SK-N-SH (cell line): ENCODE measurements around the gene C10orf143. TPM values are rescaled to one million over a fixed set of nuclear protein-coding genes. Genes with fewer than 3 reads are reported as not detected.
A peak's percentile ranks its signal among the peaks of the same experiment; 100 is the strongest.

Experiments
- CTCF ChIA-PET: fragments of 300-600, 350-600 bp; formaldehyde crosslinking; extraction: SDS; loops from one replicate; lab custom pipeline; 2021; lab: Yijun Ruan, JAX
- POLR2A ChIA-PET: fragments of 350-600 bp; sonication (Branson Sonifier 250); formaldehyde crosslinking; extraction: SDS; loops from one replicate; lab custom pipeline; 2020; ENCODE audit warnings: antibody characterized with exemption, inconsistent platforms; lab: Yijun Ruan, JAX
- DNase-seq: peaks from one replicate; pipeline ENCODE4 v3.0.0; 2012
- H2AFZ ChIP-seq: fragments of 200-600 bp; sonication (generic); 2 replicates; pipeline ENCODE4 v1.8.1; 2016; ENCODE audit warnings: antibody characterized with exemption, mild to moderate bottlenecking, low read depth
- H3F3A ChIP-seq: fragments of 200-600 bp; sonication (generic); replicated peaks from 2 replicates; pipeline ENCODE3; 2016; ENCODE audit warnings: antibody characterized with exemption, mild to moderate bottlenecking; ENCODE audit not compliant: insufficient read depth
- H3K27ac ChIP-seq, 2 experiments: fragments of 200-500 bp in 1 of 2; fragments of 200-600 bp in 1 of 2; sonication (Bioruptor generic) in 1 of 2; sonication (generic), shearing (Covaris generic) in 1 of 2; 2 replicates each; pipeline versions ENCODE4 v1.5.1 to v1.6.1; 2014 to 2016; ENCODE audit warnings: low read depth in 2 of 2, inconsistent platforms in 1 of 2, low read length in 1 of 2, mild to moderate bottlenecking in 1 of 2, mixed read lengths in 1 of 2
- H3K27me3 ChIP-seq: fragments of 200-600 bp; sonication (generic), shearing (Covaris generic); 2 replicates; pipeline ENCODE4 v1.6.1; 2016; ENCODE audit warnings: mixed run types; ENCODE audit not compliant: insufficient read depth
- H3K36me3 ChIP-seq, 2 experiments: fragments of 200-500 bp in 1 of 2; fragments of 200-600 bp in 1 of 2; sonication (Bioruptor generic) in 1 of 2; sonication (generic) in 1 of 2; replicated peaks in 1 of 2; 2 replicates each; pipeline versions ENCODE3 to v1.5.1; 2014 to 2016; ENCODE audit warnings: low read length in 1 of 2, mild to moderate bottlenecking in 1 of 2; ENCODE audit not compliant: insufficient read depth in 2 of 2, control insufficient read depth in 1 of 2
- H3K4me1 ChIP-seq, 2 experiments: fragments of 200-500 bp in 1 of 2; fragments of 200-600 bp in 1 of 2; sonication (Bioruptor generic) in 1 of 2; sonication (generic), shearing (Covaris generic) in 1 of 2; 2 replicates each; pipeline versions ENCODE4 v1.5.1 to v1.6.1; 2014 to 2016; ENCODE audit warnings: low read depth in 1 of 2, low read length in 1 of 2, mixed run types in 1 of 2; ENCODE audit not compliant: insufficient read depth in 2 of 2, control insufficient read depth in 1 of 2
- H3K4me2 ChIP-seq: fragments of 200-600 bp; sonication (generic), shearing (Covaris generic); 2 replicates; pipeline ENCODE4 v1.6.1; 2017; ENCODE audit warnings: mixed run types
- H3K4me3 ChIP-seq, 2 experiments: fragments of 200-500 bp in 1 of 2; fragments of 200-600 bp in 1 of 2; sonication (Bioruptor generic) in 1 of 2; sonication (generic), shearing (Covaris generic) in 1 of 2; 2 replicates each; pipeline versions ENCODE4 v1.5.1 to v1.8.1; 2014 to 2016; ENCODE audit warnings: low read depth in 2 of 2, inconsistent platforms in 1 of 2, low read length in 1 of 2, mild to moderate bottlenecking in 1 of 2, mixed read lengths in 1 of 2, moderate library complexity in 1 of 2
- H3K79me2 ChIP-seq: fragments of 200-600 bp; sonication (generic); 2 replicates; pipeline ENCODE4 v1.8.1; 2017; ENCODE audit warnings: mild to moderate bottlenecking; ENCODE audit not compliant: insufficient read depth
- H3K9ac ChIP-seq: fragments of 200-600 bp; sonication (generic); 2 replicates; pipeline ENCODE4 v1.6.1; 2017; ENCODE audit warnings: mixed run types
- H3K9me2 ChIP-seq: fragments of 200-600 bp; sonication (generic); 2 replicates; pipeline ENCODE4 v1.6.1; 2017; ENCODE audit warnings: mixed run types
- H3K9me3 ChIP-seq: fragments of 200-600 bp; sonication (generic); 2 replicates; pipeline ENCODE4 v1.6.1; 2017; ENCODE audit warnings: mixed run types, mild to moderate bottlenecking, moderate library complexity
- H4K20me1 ChIP-seq: fragments of 200-600 bp; sonication (generic); 2 replicates; pipeline ENCODE4 v1.6.1; 2017; ENCODE audit warnings: mild to moderate bottlenecking, mixed run types; ENCODE audit not compliant: insufficient read depth
- ELF1 ChIP-seq: IDR thresholded peaks from 2 replicates; pipeline ENCODE4 v1.4.0; 2012
- EP300 ChIP-seq, 2 experiments: IDR thresholded peaks; 2 replicates each; pipeline versions ENCODE4 v1.4.0 to v1.6.1; 2012; ENCODE audit warnings: borderline replicate concordance in 1 of 2, low read depth in 1 of 2, low read length in 1 of 2
- EZH2phosphoT487 ChIP-seq: fragments of 200-600 bp; sonication (generic); IDR thresholded peaks from 2 replicates; pipeline ENCODE4 v1.6.1; 2017; ENCODE audit warnings: low read depth, mixed run types, mild to moderate bottlenecking, antibody characterized with exemption, moderate library complexity, borderline replicate concordance
- FOSL2 ChIP-seq: IDR thresholded peaks from 2 replicates; pipeline ENCODE4 v1.4.0; 2012; ENCODE audit warnings: low read depth, mild to moderate bottlenecking, moderate library complexity, borderline replicate concordance
- FOXM1 ChIP-seq: IDR thresholded peaks from 2 replicates; pipeline ENCODE4 v1.4.0; 2012; ENCODE audit warnings: low read depth, mild to moderate bottlenecking
- GABPA ChIP-seq: IDR thresholded peaks from 2 replicates; pipeline ENCODE4 v1.4.0; 2012; ENCODE audit warnings: low read depth, mild to moderate bottlenecking
- GATA2 ChIP-seq: sonication (generic); formaldehyde crosslinking; IDR thresholded peaks from 2 replicates; pipeline ENCODE4 v1.5.0; 2020; ENCODE audit warnings: mild to moderate bottlenecking, missing genetic modification reagents
- JUND ChIP-seq: IDR thresholded peaks from 2 replicates; pipeline ENCODE4 v1.4.0; 2012
- NFIC ChIP-seq: IDR thresholded peaks from 2 replicates; pipeline ENCODE4 v1.4.0; 2012; ENCODE audit warnings: borderline replicate concordance
- NRF1 ChIP-seq: IDR thresholded peaks from 2 replicates; pipeline ENCODE4 v1.6.1; 2012; ENCODE audit warnings: low read depth, mild to moderate bottlenecking, low read length
- POLR2AphosphoS5 ChIP-seq: IDR thresholded peaks from 2 replicates; pipeline ENCODE4 v1.6.1; 2012; ENCODE audit warnings: low read depth, low read length
- RAD21 ChIP-seq: IDR thresholded peaks from 2 replicates; pipeline ENCODE4 v1.6.1; 2012; ENCODE audit warnings: mild to moderate bottlenecking, low read length
- RXRA ChIP-seq: IDR thresholded peaks from 2 replicates; pipeline ENCODE4 v1.4.0; 2012; ENCODE audit warnings: low read depth, mild to moderate bottlenecking, borderline replicate concordance
- SIN3A ChIP-seq: IDR thresholded peaks from 2 replicates; pipeline ENCODE4 v1.6.1; 2012; ENCODE audit warnings: low read depth, mild to moderate bottlenecking, low read length, moderate library complexity, borderline replicate concordance
- USF2 ChIP-seq: fragments of 150-350 bp; IDR thresholded peaks from 2 replicates; pipeline ENCODE4 v1.6.1; 2017; ENCODE audit warnings: antibody characterized with exemption, low read length, low read depth, borderline replicate concordance
- whole genome bisulfite sequencing: methylation state at CpG from one replicate; pipeline ENCODE4 v1.1.6; 2017; ENCODE audit warnings: low lambda C conversion rate; 5-methylcytosine and 5-hydroxymethylcytosine counted together
- polyA plus RNA-seq, 3 experiments: library from polyadenylated mRNA; depleted of rRNA; stranded (reverse); fragments of >200 nt; gene quantifications; 2 replicates each; pipeline ENCODE4 v1.2.3, GENCODE V29; 2012
- TF ChIP-seq, protein P1 (sequence below): fragments of 150-350 bp; IDR thresholded peaks from 2 replicates; pipeline ENCODE4 v1.6.1; 2016; ENCODE audit warnings: mild to moderate bottlenecking, low read depth, low read length
- TF ChIP-seq, protein P2 (sequence below): IDR thresholded peaks from 2 replicates; pipeline ENCODE4; 2012

C10orf143 gene
- polyA plus RNA-seq, 1 of the 3 experiments (the other 2 are of a cell fraction): 2.2 TPM

DNA sequence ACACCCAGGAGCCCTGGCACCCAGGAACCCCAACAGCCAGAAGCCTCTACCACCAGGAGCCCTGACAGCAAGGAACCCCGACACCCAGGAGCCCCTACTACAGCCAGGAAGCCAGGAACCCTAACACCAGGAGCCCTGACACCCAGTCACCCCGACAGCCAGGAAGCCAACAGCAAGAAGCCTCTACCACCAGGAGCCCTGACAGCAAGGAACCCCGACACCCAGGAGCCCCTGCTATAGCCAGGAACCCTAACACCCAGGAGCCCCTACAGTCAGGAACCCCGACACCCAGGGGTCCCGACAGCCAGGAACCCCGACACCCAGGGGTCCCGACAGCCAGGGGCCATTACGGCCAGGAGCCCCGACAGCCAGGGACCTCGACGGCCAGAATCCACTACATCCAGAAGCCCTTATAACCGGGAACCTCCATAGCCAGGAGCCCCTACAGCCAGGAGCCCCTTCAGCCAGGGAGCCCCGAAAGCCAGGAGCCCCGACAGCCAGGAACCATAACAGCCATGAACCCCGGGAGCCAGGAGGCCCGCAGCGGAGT is 25.1 kb upstream of the C10orf143 start:
- ChIA-PET CTCF (interaction anchor here (0.6 to 3.5 kb wide), 3 partner anchors 8 to 26 kb away, joined by 3 to 17 read pairs (median 14); partner anchors contain the start of gene C10orf143), POLR2A (interaction anchor here (0.5 to 3.6 kb wide), 3 partner anchors 8 to 1462 kb away, joined by 3 to 49 read pairs (median 5); partner anchors contain the start of gene C10orf143)
- Histone ChIP-seq H3K4me1 (peaks cover 9 to 16% of the 10 kb centered on the region in 2 experiments; a peak in 1 of 4 replicates), H2AFZ (peak overlapping the region; percentile 95), H3K9me3 (no peaks in the 10 kb centered on the region), H3K79me2 (peaks cover 42% of the 10 kb centered on the region), H4K20me1 (peaks cover 39% of the 10 kb centered on the region), H3K9me2 (no peaks in the 10 kb centered on the region), H3K9ac (peak overlapping the region; percentile 86), H3K27ac (peak overlapping the region; percentile 63 to 72; a peak in 2 of 4 replicates), H3F3A (peaks cover 3% of the 10 kb centered on the region), H3K36me3 (peaks cover 0 to 11% of the 10 kb centered on the region in 2 experiments), H3K4me3 (peak overlapping the region; percentile 80 to 81), H3K27me3 (no peaks in the 10 kb centered on the region), H3K4me2 (peak overlapping the region; percentile 98)
- WGBS: 16% methylated on average over 9 of the region's 17 CpGs
- DNase-seq: no peak
- no peak for TF ChIP-seq FOSL2
- no peak for TF ChIP-seq RAD21
- no peak for TF ChIP-seq EZH2phosphoT487
- TF ChIP-seq NRF1: no peak
- no peak for TF ChIP-seq ELF1

GRCh38 chr10:130128922-130129321 is 18.3 kb upstream of the C10orf143 start:
- Histone ChIP-seq H3K9me3 (no peaks in the 10 kb centered on the region), H3K27me3 (no peaks in the 10 kb centered on the region), H3K9ac (no peak overlapping the region), H3F3A (no peaks in the 10 kb centered on the region), H2AFZ (no peak overlapping the region), H3K4me3 (no peak overlapping the region), H4K20me1 (no peaks in the 10 kb centered on the region), H3K79me2 (no peaks in the 10 kb centered on the region), H3K36me3 (no peaks in the 10 kb centered on the region), H3K4me1 (peaks cover 4 to 5% of the 10 kb centered on the region in 2 experiments; a peak in 1 of 4 replicates), H3K9me2 (no peaks in the 10 kb centered on the region), H3K27ac (no peak overlapping the region), H3K4me2 (no peak overlapping the region)
- DNase-seq: no peak
- ChIA-PET CTCF (interaction anchor here (1.1 to 4.2 kb wide), 5 partner anchors 13 to 158 kb away, joined by 3 to 38 read pairs (median 7); partner anchors contain the start of gene C10orf143), POLR2A (interaction anchor here (2.2 kb wide), 1 partner anchor 18 kb away, joined by 9 read pairs; the partner anchor contains the start of gene C10orf143)
- TF ChIP-seq EP300 (IDR thresholded peaks at IDR 0.05; ENCODE audit: borderline replicate concordance in 1 of 2, low read depth in 1 of 2, low read length in 1 of 2) (no peak), JUND (no peak), RXRA (no peak), FOXM1 (no peak)
- WGBS: 80% methylated on average over 12 of the region's 27 CpGs

DNA sequence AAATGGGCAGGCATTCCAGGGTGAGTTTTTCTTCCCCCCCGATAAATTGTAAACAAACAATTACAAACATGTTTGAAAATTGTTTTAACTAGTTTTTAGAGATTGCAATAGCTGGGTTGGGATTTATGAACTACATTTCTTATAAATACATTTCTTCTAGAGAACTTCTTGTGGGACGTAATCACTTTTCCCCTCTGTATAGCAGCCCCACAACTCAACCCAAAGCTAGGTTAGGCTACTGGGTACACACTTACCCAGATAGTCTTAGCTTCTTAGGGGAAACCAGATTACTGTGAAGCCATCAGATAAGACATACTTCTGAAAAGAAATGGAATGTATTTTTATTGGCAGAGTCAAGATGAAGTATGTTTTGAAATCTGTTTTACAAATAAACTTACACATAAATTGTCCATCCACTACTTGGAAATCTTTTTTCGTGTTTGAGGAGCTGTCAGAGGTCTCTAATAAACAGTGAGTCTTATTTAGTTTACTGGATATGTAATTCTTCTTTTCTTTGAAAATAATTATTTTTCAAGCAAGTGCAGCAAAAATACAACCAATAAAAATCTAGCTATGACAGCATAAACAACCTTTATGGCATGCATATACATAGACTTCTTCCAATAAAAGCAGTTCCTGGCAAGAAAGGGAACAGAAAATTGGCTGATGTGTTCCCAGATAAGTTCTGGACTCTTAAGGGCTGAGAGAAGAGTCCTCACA is 17.6 kb upstream of the C10orf143 start:
- no peaks in the 10 kb centered on the region for H3F3A ChIP-seq
- ChIA-PET POLR2A (interaction anchor here (1.0 to 2.2 kb wide), 2 partner anchors 8 to 18 kb away, joined by 5 to 9 read pairs; partner anchors contain the start of genes C10orf143 and GLRX3), CTCF (interaction anchor here (0.7 to 4.2 kb wide), 17 partner anchors 9 to 1570 kb away, joined by 3 to 38 read pairs (median 4); partner anchors contain the start of genes C10orf143 and GLRX3)
- peak overlapping the region in 1 of 2 experiments; percentile 1; a peak in 1 of 4 replicates for H3K4me3 ChIP-seq
- peaks cover 4 to 5% of the 10 kb centered on the region in 2 experiments; a peak in 1 of 4 replicates for H3K4me1 ChIP-seq
- no peaks in the 10 kb centered on the region for H3K9me3 ChIP-seq
- no peak overlapping the region for H3K27ac ChIP-seq
- H3K9ac ChIP-seq: no peak overlapping the region
- H4K20me1 ChIP-seq: no peaks in the 10 kb centered on the region
- H2AFZ ChIP-seq: no peak overlapping the region
- H3K27me3 ChIP-seq: no peaks in the 10 kb centered on the region
- DNase-seq: no peak
- no peaks in the 10 kb centered on the region for H3K9me2 ChIP-seq
- H3K79me2 ChIP-seq: no peaks in the 10 kb centered on the region
- 0 out of 2 replicates have a peak overlapping the region, but pooled peaks have one; percentile 6 for H3K4me2 ChIP-seq
- WGBS: 32% methylated on average over 3 of the region's 3 CpGs
- H3K36me3 ChIP-seq: no peaks in the 10 kb centered on the region
- TF ChIP-seq USF2 (no peak), NFIC (no peak), GABPA (no peak), SIN3A (no peak), POLR2AphosphoS5 (no peak), EZH2phosphoT487 (no peak), GATA2 (CRISPR knock-in tag) (no peak)
- TF ChIP-seq, protein P1, sequence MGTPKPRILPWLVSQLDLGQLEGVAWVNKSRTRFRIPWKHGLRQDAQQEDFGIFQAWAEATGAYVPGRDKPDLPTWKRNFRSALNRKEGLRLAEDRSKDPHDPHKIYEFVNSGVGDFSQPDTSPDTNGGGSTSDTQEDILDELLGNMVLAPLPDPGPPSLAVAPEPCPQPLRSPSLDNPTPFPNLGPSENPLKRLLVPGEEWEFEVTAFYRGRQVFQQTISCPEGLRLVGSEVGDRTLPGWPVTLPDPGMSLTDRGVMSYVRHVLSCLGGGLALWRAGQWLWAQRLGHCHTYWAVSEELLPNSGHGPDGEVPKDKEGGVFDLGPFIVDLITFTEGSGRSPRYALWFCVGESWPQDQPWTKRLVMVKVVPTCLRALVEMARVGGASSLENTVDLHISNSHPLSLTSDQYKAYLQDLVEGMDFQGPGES: no peak
- TF ChIP-seq, protein P2, sequence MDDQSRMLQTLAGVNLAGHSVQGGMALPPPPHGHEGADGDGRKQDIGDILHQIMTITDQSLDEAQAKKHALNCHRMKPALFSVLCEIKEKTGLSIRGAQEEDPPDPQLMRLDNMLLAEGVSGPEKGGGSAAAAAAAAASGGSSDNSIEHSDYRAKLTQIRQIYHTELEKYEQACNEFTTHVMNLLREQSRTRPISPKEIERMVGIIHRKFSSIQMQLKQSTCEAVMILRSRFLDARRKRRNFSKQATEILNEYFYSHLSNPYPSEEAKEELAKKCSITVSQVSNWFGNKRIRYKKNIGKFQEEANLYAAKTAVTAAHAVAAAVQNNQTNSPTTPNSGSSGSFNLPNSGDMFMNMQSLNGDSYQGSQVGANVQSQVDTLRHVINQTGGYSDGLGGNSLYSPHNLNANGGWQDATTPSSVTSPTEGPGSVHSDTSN: no peak
